SK-N-MC (cell line): ENCODE measurements around the gene MOGAT1.

Experiments used
- EZH2 ChIP-seq: fragments of 200-600 bp; sonication (generic); IDR thresholded peaks from one replicate; pipeline ENCODE4 v1.6.1; 2017; ENCODE audit warnings: antibody characterized with exemption
- FOXP2 ChIP-seq: optimal IDR thresholded peaks from 2 replicates; pipeline ENCODE3; 2011; ENCODE audit warnings: mild to moderate bottlenecking, moderate library complexity; ENCODE audit not compliant: insufficient read depth; ENCODE audit errors: extremely low read length, control extremely low read depth
- POLR2AphosphoS5 ChIP-seq: IDR thresholded peaks from 2 replicates; pipeline ENCODE4 v1.6.1; 2012; ENCODE audit warnings: mild to moderate bottlenecking, low read depth, low read length, borderline replicate concordance

DNA sequence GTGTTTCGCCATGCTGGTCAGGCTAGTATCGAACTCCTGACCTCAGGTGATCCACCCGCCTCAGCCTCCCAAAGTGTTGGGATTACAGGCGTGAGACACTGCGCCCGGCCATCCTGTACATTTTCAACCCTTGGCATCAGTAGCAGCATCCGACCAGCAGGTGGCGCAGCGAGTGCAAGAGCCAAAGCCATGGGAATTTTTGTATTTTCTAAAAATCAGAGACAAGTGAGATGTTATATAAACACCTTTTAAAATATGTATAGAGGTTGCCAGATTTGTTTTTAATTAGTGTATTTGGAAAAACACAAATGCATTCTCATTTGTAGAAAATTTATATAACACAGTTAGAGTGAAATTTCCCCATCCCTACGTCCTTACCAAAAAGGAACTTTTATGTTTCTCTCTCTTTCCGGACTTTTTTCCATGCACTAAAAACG is 36.8 kb downstream of the MOGAT1 start:
- TF ChIP-seq POLR2AphosphoS5 (no peak), FOXP2 (no peak), EZH2 (no peak)
